A549 (cell line): ENCODE results near the gene EFNA3.

ENCODE experiments used
- CHD2 ChIP-seq: fragments of 150-350 bp; IDR thresholded peaks from 2 replicates; pipeline ENCODE4 v1.6.1; 2014; ENCODE audit warnings: low read length; ENCODE audit not compliant: partially characterized antibody
- CTCF ChIP-seq: fragments of >200 bp; sonication (Bioruptor Twin); formaldehyde crosslinking; IDR thresholded peaks from 3 replicates; pipeline ENCODE4 v1.5.1; 2016
- POLR2A ChIP-seq: IDR thresholded peaks from 2 replicates; pipeline ENCODE4 v1.6.1; 2012; ENCODE audit warnings: mild to moderate bottlenecking, low read length
- USF2 ChIP-seq: fragments of 450-650 bp; IDR thresholded peaks from 2 replicates; pipeline ENCODE4 v1.6.1; 2014; ENCODE audit warnings: antibody characterized with exemption

DNA sequence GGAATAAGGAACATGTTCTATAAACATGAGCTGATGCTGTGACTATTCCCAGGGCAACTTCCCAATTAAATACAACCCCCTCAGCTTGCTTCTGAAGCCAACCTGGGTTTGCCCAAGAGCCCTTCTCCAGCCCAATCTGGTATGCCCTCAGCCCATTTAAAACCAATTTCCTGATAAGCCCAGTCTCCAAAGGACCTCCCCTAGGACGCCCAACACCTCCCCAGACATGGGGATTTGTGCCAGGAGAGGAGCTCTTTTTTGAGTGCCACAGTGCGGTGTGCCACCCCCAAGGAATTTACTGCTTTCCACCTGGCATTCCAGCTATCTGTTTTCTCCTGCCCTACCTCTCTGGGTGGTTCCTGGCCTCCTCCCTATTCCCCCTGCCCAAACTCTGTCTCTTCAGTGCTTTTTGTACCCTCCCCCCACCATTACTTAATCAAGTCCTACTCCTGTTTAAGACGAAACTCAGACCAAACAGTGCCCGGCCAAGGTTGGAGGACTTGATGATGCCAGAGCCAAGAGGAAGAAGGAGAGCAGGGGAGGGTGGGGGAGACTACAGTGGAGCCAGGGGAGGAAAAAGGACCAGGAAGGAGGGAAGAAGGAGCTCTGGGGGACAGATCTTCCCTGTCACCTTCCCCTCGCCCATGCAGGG lies 37.6 kb downstream of the EFNA3 start:
- TF ChIP-seq CHD2 (no peak), USF2 (no peak), POLR2A (no peak), CTCF (no peak)
